Stimulated activated CD4-positive, alpha-beta T cell treated with anti-CD3 and anti-CD28 coated beads, Interleukin-4, amount 100 ng/mL, for 4 hours (primary cell): ENCODE measurements around the gene PCSK2.

Experiments
- DNase-seq, 2 experiments: peaks; one replicate each; pipeline ENCODE4 v3.0.0-alpha.2; 2020

PCSK2 gene

DNA sequence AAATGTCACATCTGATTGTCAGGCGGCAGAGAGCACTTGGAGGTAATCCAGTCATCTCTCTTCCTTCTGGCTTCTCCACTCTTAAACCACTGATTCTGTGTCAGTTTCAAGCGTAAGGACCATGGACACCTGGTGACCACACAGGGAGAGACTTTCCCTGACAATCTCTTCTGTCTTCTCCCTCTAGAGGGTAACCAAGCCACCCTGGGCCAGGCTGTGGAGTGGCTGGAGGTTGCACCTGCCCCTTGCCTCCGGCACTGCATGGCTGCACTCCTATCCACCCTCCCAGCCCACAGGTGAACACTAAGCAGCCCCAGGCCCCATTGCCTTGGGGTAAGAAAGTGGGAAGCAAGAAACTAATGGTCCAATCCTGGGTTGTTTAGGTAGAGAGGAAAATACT, 225.6 kb downstream of the PCSK2 start:
- DNase-seq, result no peak

DNA sequence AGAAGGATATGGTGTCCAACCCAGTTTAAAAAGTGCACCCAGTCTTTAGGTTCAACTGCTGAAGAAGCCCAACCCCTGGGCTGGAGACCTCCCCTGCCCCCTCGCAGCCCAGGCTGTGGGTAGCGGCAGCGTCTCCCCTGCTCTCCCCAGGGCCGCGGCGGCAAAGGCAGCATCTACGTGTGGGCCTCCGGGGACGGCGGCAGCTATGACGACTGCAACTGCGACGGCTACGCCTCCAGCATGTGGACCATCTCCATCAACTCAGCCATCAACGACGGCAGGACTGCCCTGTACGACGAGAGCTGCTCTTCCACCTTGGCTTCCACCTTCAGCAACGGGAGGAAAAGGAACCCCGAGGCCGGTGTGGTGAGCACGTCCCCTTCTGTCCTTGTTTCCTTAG, 226.8 kb downstream of the PCSK2 start:
- DNase-seq, result no peak

DNA sequence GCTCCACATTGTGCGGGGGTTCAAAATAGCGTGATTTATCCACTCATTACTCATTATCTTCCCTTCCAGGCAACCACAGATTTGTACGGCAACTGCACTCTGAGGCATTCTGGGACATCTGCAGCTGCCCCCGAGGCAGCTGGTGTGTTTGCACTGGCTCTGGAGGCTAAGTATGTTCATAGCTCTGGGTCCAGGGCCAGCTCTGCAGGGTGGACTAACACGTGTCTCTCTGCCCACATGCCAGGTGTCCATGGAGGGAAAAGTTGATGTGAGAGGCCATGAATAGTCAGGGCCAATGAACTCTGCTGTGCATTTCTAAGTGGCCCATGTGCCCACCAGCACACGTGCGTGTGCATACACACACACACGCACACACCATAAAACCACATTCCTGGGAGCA, 229.4 kb downstream of the PCSK2 start:
- DNase-seq, result no peak

DNA sequence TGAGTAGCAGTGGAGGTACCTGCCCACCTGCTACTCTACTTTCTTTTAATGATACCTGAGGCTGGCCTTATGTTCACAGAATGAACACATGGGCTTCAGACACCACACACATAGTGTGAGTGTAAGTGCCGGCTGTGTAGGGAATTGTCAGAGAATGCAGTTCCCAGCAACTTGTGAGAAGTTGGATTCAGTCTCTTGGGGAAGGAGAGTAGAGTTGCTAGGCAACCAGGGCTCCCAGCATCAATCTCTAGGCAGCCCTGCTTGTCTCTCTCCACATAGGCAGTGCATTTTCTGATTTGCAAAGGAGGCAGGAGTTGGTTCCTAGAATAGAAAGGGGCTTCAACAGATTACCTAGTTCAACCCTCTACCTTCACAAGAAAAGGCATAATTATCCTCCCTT, 230.2 kb downstream of the PCSK2 start:
- DNase-seq, result no peak

DNA sequence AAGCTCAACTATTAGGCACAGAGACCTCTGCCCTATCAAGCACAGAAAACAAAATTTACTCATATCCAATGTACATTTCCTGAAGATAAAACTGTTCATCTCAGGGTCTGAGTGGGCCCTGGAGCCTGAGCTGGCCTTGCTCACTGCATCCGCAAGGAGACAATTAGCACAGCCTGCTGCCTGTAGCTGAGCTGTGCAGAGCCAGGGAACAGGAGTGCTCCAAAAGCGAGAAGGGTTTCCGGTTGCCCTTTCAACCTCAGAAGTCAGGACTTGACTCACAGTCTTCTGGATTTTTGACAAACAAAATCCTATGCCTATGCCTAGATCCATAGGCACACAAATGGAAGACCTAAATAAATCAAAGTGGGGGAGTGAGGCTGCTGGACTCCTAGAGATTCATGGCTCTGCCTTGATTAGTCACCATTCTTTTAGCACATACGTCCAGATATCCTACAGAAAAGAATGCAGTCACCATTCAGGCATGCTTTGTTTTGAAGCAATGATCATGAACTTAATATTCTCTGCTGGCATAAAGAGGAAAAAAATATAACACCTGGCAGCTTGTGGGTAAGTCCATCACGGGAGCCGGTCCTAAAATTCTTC, 230.8 kb downstream of the PCSK2 start:
- DNase-seq, result no peak

DNA sequence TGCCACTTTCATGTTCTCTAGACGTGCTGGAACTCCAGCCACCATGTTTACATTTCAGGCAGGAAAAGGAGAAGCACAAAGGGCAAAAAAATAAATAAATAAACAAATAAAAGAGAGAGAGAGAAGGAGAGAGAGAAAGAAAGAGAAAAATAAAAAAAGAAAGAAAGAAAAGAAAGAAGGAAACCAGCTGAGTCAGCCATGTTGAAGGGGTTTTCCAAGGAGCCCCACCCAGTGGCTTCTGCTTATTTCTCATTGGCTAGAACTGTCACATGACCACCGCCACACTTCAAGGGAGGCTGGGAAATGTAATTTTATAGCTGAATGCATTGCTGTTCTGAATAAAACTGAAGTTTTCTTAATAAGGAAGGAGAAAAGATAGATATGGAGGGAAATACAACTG, 233.3 kb downstream of the PCSK2 start:
- DNase-seq, result no peak

DNA sequence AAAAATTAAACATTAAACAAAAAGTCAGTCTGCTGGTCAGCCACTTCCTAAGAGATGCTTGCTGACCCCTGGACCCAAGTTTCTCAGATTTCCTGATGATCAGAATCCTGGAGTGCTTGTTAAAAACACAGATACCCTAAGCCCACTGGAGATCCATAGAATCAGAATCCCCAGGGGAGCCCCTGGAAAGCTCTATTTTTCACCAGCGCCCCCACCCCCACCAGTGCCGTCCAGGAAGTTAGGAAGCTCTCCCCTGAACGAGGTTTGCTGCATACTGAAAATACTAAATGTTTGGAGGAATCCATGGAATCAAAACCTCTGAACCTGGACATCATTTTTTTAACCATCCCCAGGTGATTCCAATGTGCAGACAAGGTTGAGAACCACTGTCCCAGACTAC, 235.1 kb downstream of the PCSK2 start:
- DNase-seq, result no peak

DNA sequence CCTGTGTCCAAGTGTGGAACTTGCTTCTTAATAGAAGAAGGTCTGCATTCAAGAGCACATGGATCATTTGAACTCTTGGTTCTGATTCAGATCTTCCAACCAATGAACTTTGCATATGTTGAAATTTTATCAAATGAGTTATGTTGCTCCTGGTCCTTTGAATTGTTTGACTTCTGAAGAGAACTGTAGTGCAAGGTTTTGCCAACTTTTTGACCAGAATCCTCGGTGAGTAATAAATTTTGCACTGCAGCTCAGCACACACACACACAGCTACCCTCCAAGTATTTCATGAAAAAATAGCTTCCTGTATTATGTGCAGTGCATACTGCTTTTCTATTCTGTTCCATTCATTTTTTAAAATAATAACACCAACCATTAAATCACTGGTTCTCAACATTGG, 236.9 kb downstream of the PCSK2 start:
- DNase-seq, result no peak

DNA sequence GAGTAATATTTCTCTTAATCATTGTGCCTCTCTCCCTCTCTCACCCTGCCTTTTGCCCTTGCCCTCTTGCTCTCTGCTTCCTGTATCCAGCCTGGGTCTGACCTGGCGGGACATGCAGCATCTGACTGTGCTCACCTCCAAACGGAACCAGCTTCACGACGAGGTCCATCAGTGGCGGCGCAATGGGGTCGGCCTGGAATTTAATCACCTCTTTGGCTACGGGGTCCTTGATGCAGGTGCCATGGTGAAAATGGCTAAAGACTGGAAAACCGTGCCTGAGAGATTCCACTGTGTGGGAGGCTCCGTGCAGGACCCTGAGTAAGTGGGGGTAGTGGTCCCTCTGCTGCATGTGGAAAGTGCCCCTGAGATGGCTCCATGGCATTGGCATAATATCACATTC, 238.4 kb downstream of the PCSK2 start:
- no peak for DNase-seq

DNA sequence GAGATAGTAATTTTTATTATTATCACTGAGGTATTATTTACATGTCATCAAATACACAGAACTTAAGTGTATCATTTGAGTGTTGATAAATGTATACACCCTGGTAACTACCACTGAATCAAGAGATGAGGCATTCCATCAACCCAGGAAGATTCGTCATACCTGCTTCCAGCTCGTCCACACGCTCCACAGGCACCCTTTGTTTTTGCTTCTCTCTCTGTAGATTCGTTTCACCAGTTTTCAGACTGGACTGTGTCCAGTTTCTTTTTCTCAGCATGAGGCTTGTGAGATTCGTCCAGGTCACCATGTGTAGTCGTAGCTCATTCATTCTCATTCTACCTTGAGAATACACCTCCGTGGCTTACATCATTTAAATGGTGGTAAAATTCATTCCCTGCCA, 239.8 kb downstream of the PCSK2 start:
- DNase-seq, result no peak

DNA sequence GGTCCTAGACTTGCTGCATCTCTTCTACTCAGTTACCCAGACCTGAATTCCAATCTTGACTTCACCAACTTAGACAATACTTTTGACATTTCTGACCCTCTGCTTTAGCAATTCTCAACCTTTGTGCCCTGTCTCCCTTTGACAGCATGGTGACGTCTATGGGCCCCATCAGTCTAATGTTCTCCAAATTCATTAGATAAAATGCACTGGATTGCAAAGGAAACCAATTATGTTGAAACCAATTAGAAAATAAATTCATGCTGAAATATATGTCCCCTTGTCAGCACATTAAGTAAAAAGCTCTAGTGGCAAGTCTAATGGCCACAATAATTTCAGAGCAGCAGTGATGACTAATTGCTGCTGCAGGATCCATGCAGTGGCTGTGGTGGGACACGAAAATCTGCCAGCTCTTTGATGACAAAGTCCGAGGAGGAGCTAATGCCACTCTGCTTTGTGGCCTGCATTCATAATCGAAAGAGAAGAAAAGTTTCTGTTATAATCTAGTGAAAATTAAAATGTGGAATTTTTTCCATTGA, 240.3 kb downstream of the PCSK2 start:
- no peak for DNase-seq

DNA sequence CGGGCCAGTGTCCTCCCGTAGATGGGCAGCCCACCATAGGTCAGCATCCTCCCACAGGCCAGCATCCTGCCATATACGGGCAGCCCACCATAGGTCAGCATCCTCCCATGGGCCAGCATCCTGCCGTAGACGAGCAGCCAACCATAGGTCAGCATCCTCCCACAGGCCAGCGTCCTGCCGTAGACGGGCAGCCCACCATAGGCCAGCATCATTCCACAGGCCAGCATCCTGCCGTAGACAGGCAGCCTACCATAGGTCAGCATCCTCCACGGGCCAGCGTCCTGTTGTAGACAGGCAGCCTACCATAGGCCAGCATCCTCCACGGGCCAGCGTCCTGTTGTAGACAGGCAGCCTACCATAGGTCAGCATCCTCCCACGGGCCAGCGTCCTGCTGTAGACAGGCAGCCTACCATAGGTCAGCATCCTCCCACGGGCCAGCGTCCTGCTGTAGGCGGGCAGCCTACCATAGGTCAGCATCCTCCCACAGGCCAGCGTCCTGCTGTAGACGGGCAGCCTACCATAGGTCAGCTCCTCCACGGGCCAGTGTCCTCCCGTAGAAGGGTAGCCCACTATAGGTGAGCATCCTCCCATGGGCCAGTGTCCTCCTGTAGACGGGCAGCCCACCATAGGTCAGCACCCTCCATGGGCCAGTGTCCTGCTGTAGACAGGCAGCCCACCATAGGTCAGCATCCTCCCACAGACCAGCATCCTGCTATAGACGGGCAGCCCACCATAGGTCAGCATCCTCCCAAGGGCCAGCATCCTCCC, 241.4 kb downstream of the PCSK2 start:
- no peak for DNase-seq

DNA sequence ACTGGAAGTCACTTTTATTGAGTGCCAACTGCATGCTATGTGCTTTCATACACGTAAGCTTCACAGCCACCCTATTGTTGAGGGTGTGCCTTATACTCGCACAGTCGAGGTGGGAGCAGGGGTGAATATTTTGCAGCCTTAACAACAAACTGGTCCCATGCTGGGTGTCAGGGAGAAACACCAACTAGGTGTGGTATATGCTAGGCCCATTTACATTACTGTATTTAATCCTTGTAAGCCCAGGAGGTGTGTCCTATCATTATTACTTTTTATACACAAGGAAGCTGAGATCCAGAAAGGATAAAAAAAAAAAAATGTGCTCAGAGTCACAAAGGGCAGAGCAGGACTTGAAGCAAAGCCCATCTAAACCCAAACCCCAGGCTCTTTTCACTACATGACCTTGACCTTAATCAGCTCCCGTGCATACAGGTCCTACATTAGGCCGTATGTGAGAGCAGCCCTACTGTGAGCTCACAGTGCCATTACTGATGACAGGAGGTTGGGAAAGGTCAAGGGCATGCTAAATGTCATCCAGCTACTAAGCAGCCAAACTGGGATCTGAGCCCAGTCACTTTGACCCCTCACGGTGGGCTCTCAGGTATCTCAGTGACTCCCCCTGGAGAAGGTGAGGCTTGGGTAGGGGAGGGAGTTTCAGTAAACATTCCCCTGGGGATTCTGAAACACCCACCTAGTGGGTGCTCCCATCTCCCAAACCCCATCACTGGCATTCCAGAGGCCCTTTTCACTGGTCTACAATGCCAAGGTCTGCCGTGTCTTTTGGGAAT, 242.6 kb downstream of the PCSK2 start:
- DNase-seq, result no peak

DNA sequence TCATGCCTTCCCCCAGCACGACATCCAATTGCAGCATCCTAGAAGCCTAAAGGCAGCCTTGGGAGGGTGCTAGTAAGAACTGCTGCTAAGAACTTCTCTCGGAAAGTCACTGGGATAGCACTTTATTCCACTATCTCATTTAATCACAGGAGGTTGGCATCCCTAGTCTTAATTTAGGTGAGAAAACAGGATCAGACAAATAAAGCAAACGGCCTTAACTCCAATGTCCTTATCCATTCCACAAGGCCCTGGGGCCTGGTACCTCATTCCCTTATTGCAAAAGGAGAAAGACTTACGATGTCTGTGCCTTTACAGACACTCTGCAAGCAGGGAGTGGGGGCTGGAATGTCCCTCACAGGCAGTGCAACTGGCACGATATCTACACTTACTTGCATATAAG, 243.7 kb downstream of the PCSK2 start:
- DNase-seq, result no peak

DNA sequence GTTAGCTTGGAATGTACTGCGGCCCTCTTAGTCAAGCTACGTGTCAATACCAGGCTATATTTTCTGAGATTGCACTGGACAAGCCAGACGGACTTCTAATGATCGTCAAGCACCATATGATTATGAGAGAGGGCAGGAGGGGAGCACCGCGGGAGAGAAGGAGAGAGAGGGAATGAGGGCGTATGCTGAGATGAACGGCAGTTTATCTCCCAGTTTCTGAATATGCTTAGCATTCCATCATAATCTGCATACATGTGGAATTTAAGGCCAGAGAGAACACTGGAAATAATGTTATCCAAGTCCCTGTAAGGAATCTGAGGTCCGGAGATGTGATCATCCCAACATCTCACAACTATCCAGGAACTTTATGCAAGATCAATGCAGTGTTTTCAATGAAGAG, 244.1 kb downstream of the PCSK2 start:
- no peak for DNase-seq

DNA sequence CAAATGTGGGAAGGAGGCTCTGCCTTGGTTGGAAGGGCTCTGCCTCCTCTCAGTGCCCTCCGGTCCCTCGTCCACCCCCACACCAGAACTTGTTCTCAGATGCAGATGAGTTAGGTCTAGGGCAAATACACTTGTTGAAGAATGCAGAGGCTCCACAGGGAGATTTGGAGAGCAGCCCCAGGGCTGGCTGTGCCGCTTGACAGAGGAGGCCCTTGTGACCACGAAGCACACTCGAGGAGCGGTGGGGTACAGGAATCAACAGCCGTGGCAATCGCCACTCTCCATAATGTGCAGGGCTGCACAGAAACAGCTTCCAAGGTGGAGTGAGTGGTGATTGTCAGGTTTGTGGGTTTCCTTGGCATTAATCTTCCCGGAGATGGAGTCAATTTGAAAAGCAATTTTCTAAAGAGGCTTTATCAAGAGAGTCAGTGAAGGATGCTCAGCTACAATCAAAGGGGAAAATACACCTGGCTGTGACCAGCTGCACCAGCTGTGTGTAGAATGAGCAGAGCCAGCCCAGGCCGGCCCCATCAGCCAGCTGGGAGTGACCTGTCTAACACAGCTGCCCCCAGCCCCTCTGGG, 244.9 kb downstream of the PCSK2 start:
- DNase-seq, result no peak

DNA sequence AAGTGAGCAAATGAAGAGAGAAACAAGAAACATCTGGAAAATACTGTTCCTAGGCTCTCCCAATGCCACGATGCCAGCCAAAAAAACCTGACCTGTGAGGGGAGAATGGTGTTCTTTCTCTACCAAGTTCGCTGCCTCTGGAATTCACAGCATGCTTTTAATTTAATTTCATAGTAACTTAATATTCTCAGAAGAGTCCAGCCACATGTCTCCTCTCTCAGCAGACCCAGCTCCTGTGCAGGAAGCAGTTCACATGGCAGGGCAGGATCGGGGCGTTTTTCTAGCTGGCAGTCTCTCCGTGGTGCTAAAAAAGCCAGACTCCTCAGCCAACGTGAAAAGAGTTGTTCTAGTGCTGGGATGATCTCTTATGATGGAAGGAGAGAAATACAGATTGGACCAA, 246.8 kb downstream of the PCSK2 start:
- DNase-seq, result no peak

DNA sequence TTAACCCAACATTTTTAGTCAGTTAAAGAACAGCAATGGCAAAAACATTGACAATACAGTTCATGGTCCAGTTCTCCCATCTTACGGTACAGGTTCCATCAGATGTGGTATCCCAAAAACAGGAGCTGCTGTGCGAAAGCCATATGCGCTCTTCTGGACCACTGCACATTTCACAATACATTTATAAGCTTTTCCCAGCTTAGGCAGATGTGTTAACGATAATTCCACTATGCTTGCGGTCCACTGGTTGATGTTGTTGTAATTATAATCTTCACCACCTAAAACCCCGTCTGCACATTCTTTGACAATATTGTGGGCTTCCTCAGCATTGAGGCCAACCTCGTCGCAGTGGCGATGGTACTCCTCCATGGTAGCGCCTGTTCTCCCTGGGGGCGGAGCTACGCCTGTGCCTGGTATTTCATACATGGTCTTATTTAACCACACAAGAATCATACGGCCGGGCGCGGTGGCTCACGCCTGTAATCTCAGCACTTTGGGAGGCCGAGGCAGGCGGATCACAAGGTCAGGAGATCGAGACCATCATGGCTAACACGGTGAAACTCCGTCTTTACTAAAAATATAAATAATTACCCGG, 252.3 kb downstream of the PCSK2 start:
- no peak for DNase-seq

DNA sequence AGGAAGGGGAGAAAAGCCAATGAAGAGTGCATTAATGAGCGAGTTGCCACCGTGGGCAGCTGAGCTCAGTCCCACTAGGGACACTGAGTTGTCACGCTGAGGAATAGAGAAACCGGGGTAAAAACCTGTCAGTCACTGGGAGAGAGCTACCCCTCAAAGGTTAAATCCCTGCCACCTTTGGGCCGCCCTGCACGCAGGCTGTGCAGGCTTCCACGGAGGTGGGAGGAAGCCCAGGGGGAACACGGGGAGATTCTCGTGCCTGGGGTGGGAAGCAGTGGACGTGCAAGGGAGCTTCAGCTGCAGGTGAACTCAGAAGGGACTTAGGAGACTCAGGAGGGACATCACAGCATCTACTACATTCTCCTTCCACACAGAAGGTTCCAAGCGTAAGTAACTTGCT, 253.9 kb downstream of the PCSK2 start:
- no peak for DNase-seq

DNA sequence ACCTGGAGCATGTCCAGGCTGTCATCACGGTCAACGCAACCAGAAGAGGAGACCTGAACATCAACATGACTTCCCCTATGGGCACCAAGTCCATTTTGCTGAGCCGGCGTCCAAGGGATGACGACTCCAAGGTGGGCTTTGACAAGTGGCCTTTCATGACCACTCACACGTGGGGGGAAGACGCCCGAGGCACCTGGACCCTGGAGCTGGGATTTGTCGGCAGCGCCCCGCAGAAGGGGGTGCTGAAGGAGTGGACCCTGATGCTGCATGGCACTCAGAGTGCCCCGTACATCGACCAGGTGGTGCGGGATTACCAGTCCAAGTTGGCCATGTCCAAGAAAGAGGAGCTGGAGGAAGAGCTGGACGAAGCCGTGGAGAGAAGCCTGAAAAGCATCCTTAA, 254.8 kb downstream of the PCSK2 start:
- no peak for DNase-seq

DNA sequence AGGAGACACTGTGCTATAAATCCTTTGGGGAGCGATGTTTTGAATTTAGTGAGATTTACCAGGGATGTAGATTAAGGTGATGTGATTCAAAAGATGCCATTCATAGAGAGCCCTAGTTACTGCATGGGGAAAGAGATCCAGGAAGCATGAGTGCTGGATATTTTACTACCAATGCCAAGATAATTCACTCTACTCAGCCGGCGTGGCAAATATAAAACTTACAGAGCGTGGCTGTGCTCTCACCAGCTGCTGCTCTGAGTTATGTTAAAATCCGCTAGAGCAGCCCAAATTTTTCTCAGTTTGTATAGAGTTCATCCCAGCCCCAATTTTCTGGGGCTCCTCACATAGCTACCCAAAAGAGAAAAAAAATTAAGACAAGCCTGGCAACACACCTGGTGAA, 255.7 kb downstream of the PCSK2 start:
- DNase-seq, result no peak

DNA sequence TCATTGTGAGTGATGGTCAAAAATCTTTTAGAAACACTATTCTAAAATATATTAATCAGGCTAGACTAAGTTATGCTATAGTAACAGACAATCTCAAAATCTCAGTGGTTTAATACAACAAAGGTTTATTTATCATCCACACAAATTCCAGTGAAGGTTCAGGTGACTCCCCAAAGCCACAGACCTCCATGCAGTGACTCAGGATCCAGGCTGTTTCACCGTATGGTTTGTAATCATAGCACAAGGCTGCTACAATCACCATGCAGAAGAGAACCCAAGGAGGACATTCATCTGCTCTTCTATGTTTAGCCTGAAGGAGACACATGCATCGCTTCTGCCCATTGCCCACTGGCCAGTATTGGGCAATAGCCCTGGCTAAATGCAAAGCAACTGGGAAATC, 258.2 kb downstream of the PCSK2 start:
- no peak for DNase-seq

DNA sequence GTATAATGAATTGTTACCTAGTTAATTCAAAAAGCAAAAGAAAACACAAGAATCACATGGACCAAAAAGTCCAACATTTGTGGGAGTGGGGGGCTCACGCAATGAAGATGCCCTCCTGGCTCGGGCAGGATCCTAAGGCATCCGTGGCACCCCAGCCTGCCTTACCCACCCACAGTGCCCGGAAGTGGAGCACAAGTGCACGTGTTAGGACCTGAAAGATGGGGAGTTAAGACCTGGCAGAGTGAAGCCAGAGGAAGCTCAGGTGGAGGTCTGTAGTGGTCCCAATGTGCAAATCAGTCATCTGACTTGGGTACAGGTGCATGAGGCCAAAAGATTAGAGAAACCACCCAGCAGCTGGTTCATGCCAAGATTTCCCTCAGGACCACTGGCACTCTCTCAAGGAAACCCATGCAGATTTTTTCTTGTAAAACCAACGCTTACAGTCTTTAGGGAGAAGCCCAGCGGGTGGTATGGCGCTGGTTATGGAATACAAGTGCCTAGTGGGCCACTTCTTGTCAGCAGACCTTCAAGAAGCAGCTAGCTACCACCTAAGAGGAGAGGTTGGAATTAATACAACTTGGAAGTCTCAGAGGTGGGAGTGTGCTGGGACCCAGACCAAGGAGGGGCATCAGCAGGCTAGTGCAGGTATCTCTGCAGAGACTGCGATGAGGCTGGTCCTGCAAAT, 262.2 kb downstream of the PCSK2 start:
- no peak for DNase-seq
